H1 (cell line): Measurements from ENCODE around the gene ATE1. TPM values are rescaled to one million over a fixed set of nuclear protein-coding genes. Genes with fewer than 3 reads are reported as not detected.
A peak's percentile ranks its signal among the peaks of the same experiment; 100 is the strongest.

Experiments
- CTCF ChIA-PET: fragments of 300-600 bp; sonication (Branson Sonifier 250); formaldehyde crosslinking; loops from one replicate; lab custom pipeline; 2021; ENCODE audit not compliant: partially characterized antibody; lab: Charles Lee
- POLR2A ChIA-PET: fragments of 300-600 bp; sonication (Branson Sonifier 250); formaldehyde crosslinking; loops from one replicate; lab custom pipeline; 2021; ENCODE audit warnings: inconsistent platforms; ENCODE audit not compliant: partially characterized antibody; lab: Charles Lee
- DNase-seq, 2 experiments: peaks; one replicate each; pipeline versions ENCODE4 v3.0.0 to v3.0.0-alpha.2; 2010 to 2022; ENCODE audit warnings: low spot score in 2 of 2, low read depth in 1 of 2, mixed read lengths in 1 of 2
- FAIRE-seq: peaks from 2 replicates; lab custom pipeline; 2011; peaks lifted over from hg19 to GRCh38; lab: Jason Lieb, UNC
- H2AFZ ChIP-seq: 2 replicates; pipeline ENCODE4 v1.8.1; 2012; ENCODE audit warnings: low read length, inconsistent platforms
- H2AK5ac ChIP-seq: 2 replicates; pipeline ENCODE4 v1.6.1; 2013; ENCODE audit warnings: low read depth, low read length
- H2BK120ac ChIP-seq: replicated peaks from 2 replicates; pipeline ENCODE3; 2013; ENCODE audit warnings: low read depth, low read length, inconsistent platforms
- H2BK12ac ChIP-seq: 2 replicates; pipeline ENCODE4 v1.6.1; 2013; ENCODE audit warnings: low read depth, low read length
- H2BK15ac ChIP-seq: 2 replicates; pipeline ENCODE4 v1.6.1; 2013; ENCODE audit warnings: low read length
- H2BK20ac ChIP-seq: 2 replicates; pipeline ENCODE4 v1.6.1; 2013; ENCODE audit warnings: low read length
- H2BK5ac ChIP-seq: 2 replicates; pipeline ENCODE4 v1.6.1; 2013; ENCODE audit warnings: low read depth, low read length
- H3K14ac ChIP-seq: 2 replicates; pipeline ENCODE4 v1.6.1; 2013; ENCODE audit warnings: inconsistent platforms; ENCODE audit not compliant: insufficient read length
- H3K18ac ChIP-seq: 2 replicates; pipeline ENCODE4 v1.6.1; 2013; ENCODE audit warnings: low read length; ENCODE audit errors: extremely low read depth
- H3K23ac ChIP-seq: 2 replicates; pipeline ENCODE4 v1.6.1; 2013; ENCODE audit warnings: inconsistent platforms; ENCODE audit not compliant: insufficient read length
- H3K23me2 ChIP-seq: 2 replicates; pipeline ENCODE4 v1.6.1; 2013; ENCODE audit warnings: low read depth, low read length
- H3K27ac ChIP-seq: 2 replicates; pipeline ENCODE4 v1.6.1; 2011; ENCODE audit warnings: low read depth, low read length, inconsistent platforms
- H3K27me3 ChIP-seq, 4 experiments: replicated peaks in 1 of 4; 1 replicate in 1 of 4; 2 replicates in 3 of 4; pipeline versions ENCODE4 v1.6.1 to v1.8.1; 2011 to 2013; ENCODE audit warnings: low read length in 3 of 4, mild to moderate bottlenecking in 3 of 4, inconsistent platforms in 2 of 4, mixed read lengths in 2 of 4, moderate library complexity in 1 of 4; ENCODE audit not compliant: control insufficient read depth in 3 of 4, insufficient read depth in 3 of 4; ENCODE audit errors: extremely low read depth in 1 of 4
- H3K36me3 ChIP-seq, 4 experiments: 2 replicates each; pipeline versions ENCODE4 v1.6.1 to v1.8.1; 2011 to 2013; ENCODE audit warnings: mild to moderate bottlenecking in 4 of 4, low read length in 3 of 4, moderate library complexity in 2 of 4, control low read depth in 1 of 4, inconsistent platforms in 1 of 4; ENCODE audit not compliant: insufficient read depth in 4 of 4, control insufficient read depth in 2 of 4
- H3K4ac ChIP-seq: replicated peaks from 2 replicates; pipeline ENCODE3; 2013; ENCODE audit warnings: low read length, low read depth, mixed read lengths, inconsistent platforms; ENCODE audit not compliant: insufficient read length
- H3K4me1 ChIP-seq, 4 experiments: replicated peaks in 1 of 4; 1 replicate in 1 of 4; 2 replicates in 3 of 4; pipeline versions ENCODE4 v1.6.1 to v1.8.1; 2011 to 2013; ENCODE audit warnings: low read length in 3 of 4, inconsistent platforms in 2 of 4, mixed read lengths in 1 of 4; ENCODE audit not compliant: insufficient read depth in 4 of 4, control insufficient read depth in 3 of 4
- H3K4me2 ChIP-seq, 2 experiments: 2 replicates each; pipeline versions ENCODE4 v1.6.1 to v1.8.1; 2011 to 2013; ENCODE audit warnings: low read depth in 2 of 2, low read length in 2 of 2, control low read depth in 1 of 2, inconsistent platforms in 1 of 2, mild to moderate bottlenecking in 1 of 2; ENCODE audit not compliant: insufficient read depth in 1 of 2
- H3K4me3 ChIP-seq, 4 experiments: fragments of 200-600, 300-600 bp in 1 of 4; sonication (generic), shearing (Covaris generic), sonication (Bioruptor Twin) in 1 of 4; 2 replicates each; pipeline versions ENCODE4 v1.5.1 to v1.8.1; 2011 to 2016; ENCODE audit warnings: low read length in 4 of 4, low read depth in 3 of 4, control low read depth in 2 of 4, inconsistent platforms in 2 of 4, mild to moderate bottlenecking in 2 of 4, mixed read lengths in 1 of 4, moderate library complexity in 1 of 4; ENCODE audit not compliant: insufficient read depth in 2 of 4; ENCODE audit errors: extremely low read depth in 1 of 4
- H3K56ac ChIP-seq: replicated peaks from 2 replicates; pipeline ENCODE3; 2013; ENCODE audit warnings: low read depth, mild to moderate bottlenecking, mixed read lengths, low read length, inconsistent platforms; ENCODE audit not compliant: insufficient read length
- H3K79me1 ChIP-seq: 2 replicates; pipeline ENCODE4 v1.6.1; 2013; ENCODE audit warnings: low read depth, low read length, control low read depth
- H3K79me2 ChIP-seq, 2 experiments: 2 replicates each; pipeline versions ENCODE4 v1.6.1 to v1.8.1; 2012 to 2013; ENCODE audit warnings: low read length in 2 of 2, mild to moderate bottlenecking in 2 of 2, inconsistent platforms in 1 of 2; ENCODE audit not compliant: insufficient read depth in 2 of 2, control insufficient read depth in 1 of 2
- H3K9ac ChIP-seq, 4 experiments: replicated peaks in 1 of 4; 1 replicate in 1 of 4; 2 replicates in 3 of 4; pipeline versions ENCODE4 v1.6.1 to v1.8.1; 2011 to 2013; ENCODE audit warnings: low read depth in 3 of 4, low read length in 3 of 4, control low read depth in 2 of 4, mild to moderate bottlenecking in 2 of 4, moderate library complexity in 2 of 4, inconsistent platforms in 1 of 4; ENCODE audit errors: extremely low read depth in 1 of 4
- H3K9me3 ChIP-seq, 2 experiments: 2 replicates each; pipeline versions ENCODE4 v1.6.1 to v1.8.1; 2012 to 2013; ENCODE audit warnings: mild to moderate bottlenecking in 2 of 2, moderate library complexity in 2 of 2, control low read depth in 1 of 2, inconsistent platforms in 1 of 2, low read depth in 1 of 2, low read length in 1 of 2, mixed read lengths in 1 of 2; ENCODE audit not compliant: insufficient read depth in 2 of 2
- H4K20me1 ChIP-seq, 2 experiments: replicated peaks in 1 of 2; 2 replicates each; pipeline versions ENCODE3 to v1.8.1; 2011 to 2013; ENCODE audit warnings: inconsistent platforms in 2 of 2, low read length in 2 of 2, mild to moderate bottlenecking in 1 of 2; ENCODE audit not compliant: insufficient read depth in 2 of 2, control insufficient read depth in 1 of 2
- H4K5ac ChIP-seq: 2 replicates; pipeline ENCODE4 v1.6.1; 2013; ENCODE audit warnings: low read length, low read depth, mixed read lengths, inconsistent platforms; ENCODE audit not compliant: insufficient read length
- H4K8ac ChIP-seq: 2 replicates; pipeline ENCODE4 v1.8.0; 2013; ENCODE audit warnings: mild to moderate bottlenecking, moderate library complexity, low read length, inconsistent platforms; ENCODE audit not compliant: insufficient read depth; ENCODE audit errors: extremely low read depth
- H4K91ac ChIP-seq: replicated peaks from 2 replicates; pipeline ENCODE3; 2013; ENCODE audit warnings: low read length, mixed read lengths, inconsistent platforms; ENCODE audit not compliant: insufficient read length
- BACH1 ChIP-seq: IDR thresholded peaks from 2 replicates; pipeline ENCODE4 v1.6.1; 2012; ENCODE audit warnings: low read length, improper control_type of control experiment
- EZH2 ChIP-seq: fragments of 200-600 bp; sonication (generic); IDR thresholded peaks from 2 replicates; pipeline ENCODE4 v1.7.1; 2012; ENCODE audit warnings: low read depth, mild to moderate bottlenecking, moderate library complexity, low read length, inconsistent platforms; ENCODE audit not compliant: severe bottlenecking
- JUN ChIP-seq: IDR thresholded peaks from 2 replicates; pipeline ENCODE4 v1.6.1; 2011; ENCODE audit warnings: low read depth, mild to moderate bottlenecking, improper control_type of control experiment, low read length
- JUND ChIP-seq: IDR thresholded peaks from 2 replicates; pipeline ENCODE4 v1.6.1; 2011; ENCODE audit warnings: mild to moderate bottlenecking, improper control_type of control experiment, low read length
- MAFK ChIP-seq: IDR thresholded peaks from 2 replicates; pipeline ENCODE4 v1.6.1; 2012; ENCODE audit warnings: low read depth, mild to moderate bottlenecking, improper control_type of control experiment, low read length
- NANOG ChIP-seq: IDR thresholded peaks from 2 replicates; pipeline ENCODE4 v1.6.1; 2011; ENCODE audit warnings: low read length, low read depth, mild to moderate bottlenecking, inconsistent platforms; ENCODE audit not compliant: insufficient read depth, poor library complexity, severe bottlenecking
- POU5F1 ChIP-seq: IDR thresholded peaks from 2 replicates; pipeline ENCODE4 v1.6.1; 2011; ENCODE audit warnings: low read depth, mild to moderate bottlenecking, low read length, moderate library complexity
- SP1 ChIP-seq: IDR thresholded peaks from 2 replicates; pipeline ENCODE4 v1.6.1; 2011; ENCODE audit warnings: low read depth, low read length
- SP4 ChIP-seq: IDR thresholded peaks from 2 replicates; pipeline ENCODE4 v1.6.1; 2012; ENCODE audit warnings: low read length, inconsistent platforms
- TCF12 ChIP-seq: IDR thresholded peaks from 2 replicates; pipeline ENCODE4 v1.6.1; 2011; ENCODE audit warnings: low read depth, mild to moderate bottlenecking, low read length
- whole genome bisulfite sequencing, 2 experiments: shearing (Covaris generic) in 1 of 2; methylation state at CpG; one replicate each; pipeline versions ENCODE4 v1.1.6 to v1.1.7; 2013 to 2015; ENCODE audit warnings: low lambda C conversion rate in 2 of 2, mixed read lengths in 2 of 2, inconsistent platforms in 1 of 2, low coverage in 1 of 2, missing lambda C conversion rate in 1 of 2; ENCODE audit not compliant: insufficient replicate concordance in 2 of 2, insufficient coverage in 1 of 2, insufficient read length in 1 of 2; ENCODE audit errors: extremely low coverage in 1 of 2, missing lambda C conversion rate in 1 of 2; 5-methylcytosine and 5-hydroxymethylcytosine counted together
- polyA plus RNA-seq, 7 experiments: library from polyadenylated mRNA; depleted of rRNA in 3 of 7; stranded (reverse) in 5 of 7; unstranded in 2 of 7; fragments of >200 nt in 5 of 7; fragments of 200-250 nt in 2 of 7; gene quantifications; 1 replicate in 5 of 7; 2 replicates in 1 of 7; 4 replicates in 1 of 7; pipeline versions ENCODE4 v1.2.1 to v1.2.3, GENCODE V29; 2011 to 2013; ENCODE audit warnings: missing spikeins in 2 of 7, mixed read lengths in 2 of 7
- total RNA-seq: library from RNA; stranded (reverse); fragmentation: NEBNext Ultra II Directional; extraction: Animal tissue kit (Norgen Biotek cat#: 25700); gene quantifications from 2 replicates; pipeline ENCODE4 v1.2.1, GENCODE V29; 2021
- TF ChIP-seq, protein P1 (sequence below): IDR thresholded peaks from 2 replicates; pipeline ENCODE4 v1.6.1; 2011; ENCODE audit warnings: low read length, improper control_type of control experiment

Gene ATE1
- total and polyA plus RNA-seq, 2 of the 8 experiments (the other 6 are each of a cell fraction or from before 2014, with no cell fraction given), result 8.8 to 26.9 TPM

DNA sequence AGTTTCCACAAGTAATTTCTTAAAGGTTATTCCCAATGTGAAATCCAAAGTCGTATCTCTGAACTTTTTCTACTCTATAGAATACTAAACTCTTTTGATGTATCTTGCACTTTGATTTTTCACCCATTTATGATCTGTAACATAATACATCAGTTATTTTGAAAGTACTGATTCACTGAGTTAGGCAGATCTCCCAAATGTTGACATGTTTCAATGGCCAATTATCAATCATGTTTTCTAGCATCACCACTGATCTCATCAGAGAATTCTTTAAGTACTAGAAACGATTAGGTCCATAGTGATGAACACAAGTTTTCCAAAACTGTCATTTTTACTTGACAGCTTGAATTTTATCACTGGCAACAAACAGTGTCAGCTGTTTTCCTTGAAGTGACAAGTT lies 119.0 kb downstream of the ATE1 start:
- Histone ChIP-seq H3K9ac (no peak overlapping the region), H3K36me3 (peaks cover 0 to 5% (median 0%) of the 10 kb centered on the region in 4 experiments; a peak in 1 of 8 replicates), H4K91ac (no peak overlapping the region), H3K14ac (no peak overlapping the region), H3K4ac (no peak overlapping the region), H3K4me2 (no peak overlapping the region), H3K9me3 (no peaks in the 10 kb centered on the region), H3K27me3 (no peaks in the 10 kb centered on the region), H2BK12ac (no peak overlapping the region), H2BK120ac (no peak overlapping the region), H2AK5ac (no peak overlapping the region), H4K5ac (no peak overlapping the region), H3K56ac (no peak overlapping the region), H3K23ac (no peak overlapping the region), H3K4me1 (no peaks in the 10 kb centered on the region), H2AFZ (no peak overlapping the region), H4K20me1 (no peaks in the 10 kb centered on the region), H3K27ac (no peak overlapping the region), H3K18ac (no peak overlapping the region), H3K79me1 (no peaks in the 10 kb centered on the region), H3K4me3 (no peak overlapping the region), H4K8ac (no peak overlapping the region), H2BK15ac (no peak overlapping the region), H3K79me2 (no peaks in the 10 kb centered on the region), H2BK5ac (no peak overlapping the region), H2BK20ac (no peak overlapping the region), H3K23me2 (no peaks in the 10 kb centered on the region)
- TF ChIP-seq JUND (no peak), TCF12 (no peak), SP1 (no peak), JUN (no peak), BACH1 (no peak), MAFK (no peak), EZH2 (no peak), NANOG (no peak), SP4 (no peak), POU5F1 (no peak)
- TF ChIP-seq, protein P1, sequence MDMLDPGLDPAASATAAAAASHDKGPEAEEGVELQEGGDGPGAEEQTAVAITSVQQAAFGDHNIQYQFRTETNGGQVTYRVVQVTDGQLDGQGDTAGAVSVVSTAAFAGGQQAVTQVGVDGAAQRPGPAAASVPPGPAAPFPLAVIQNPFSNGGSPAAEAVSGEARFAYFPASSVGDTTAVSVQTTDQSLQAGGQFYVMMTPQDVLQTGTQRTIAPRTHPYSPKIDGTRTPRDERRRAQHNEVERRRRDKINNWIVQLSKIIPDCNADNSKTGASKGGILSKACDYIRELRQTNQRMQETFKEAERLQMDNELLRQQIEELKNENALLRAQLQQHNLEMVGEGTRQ, result no peak
- ChIA-PET POLR2A (interaction anchor here (0.6 kb wide), 1 partner anchor 220 kb away, joined by 3 read pairs; no protein-coding TSS in a partner anchor), CTCF (no interaction called here)
- FAIRE-seq (peak; percentile 52), DNase-seq (no peak)
- WGBS, 2 experiments, result 89% methylated on average over 2 of the region's 2 CpGs; no CpG with 5 or more reads in 1 of the 2 experiments
